ENCODE measurements around the gene DMPK. TPM values are rescaled to one million over a fixed set of nuclear protein-coding genes. Genes with fewer than 3 reads are reported as not detected.
A peak's percentile ranks its signal among the peaks of the same experiment; 100 is the strongest.
"Not testable (repeated sequence)": the region's sequence is repeated elsewhere in the genome, so short reads cannot be mapped to it uniquely, and the experiment has no call there.

The DMPK gene
- total RNA-seq, 1 donor from 2014 or later, result 441 TPM

DNA sequence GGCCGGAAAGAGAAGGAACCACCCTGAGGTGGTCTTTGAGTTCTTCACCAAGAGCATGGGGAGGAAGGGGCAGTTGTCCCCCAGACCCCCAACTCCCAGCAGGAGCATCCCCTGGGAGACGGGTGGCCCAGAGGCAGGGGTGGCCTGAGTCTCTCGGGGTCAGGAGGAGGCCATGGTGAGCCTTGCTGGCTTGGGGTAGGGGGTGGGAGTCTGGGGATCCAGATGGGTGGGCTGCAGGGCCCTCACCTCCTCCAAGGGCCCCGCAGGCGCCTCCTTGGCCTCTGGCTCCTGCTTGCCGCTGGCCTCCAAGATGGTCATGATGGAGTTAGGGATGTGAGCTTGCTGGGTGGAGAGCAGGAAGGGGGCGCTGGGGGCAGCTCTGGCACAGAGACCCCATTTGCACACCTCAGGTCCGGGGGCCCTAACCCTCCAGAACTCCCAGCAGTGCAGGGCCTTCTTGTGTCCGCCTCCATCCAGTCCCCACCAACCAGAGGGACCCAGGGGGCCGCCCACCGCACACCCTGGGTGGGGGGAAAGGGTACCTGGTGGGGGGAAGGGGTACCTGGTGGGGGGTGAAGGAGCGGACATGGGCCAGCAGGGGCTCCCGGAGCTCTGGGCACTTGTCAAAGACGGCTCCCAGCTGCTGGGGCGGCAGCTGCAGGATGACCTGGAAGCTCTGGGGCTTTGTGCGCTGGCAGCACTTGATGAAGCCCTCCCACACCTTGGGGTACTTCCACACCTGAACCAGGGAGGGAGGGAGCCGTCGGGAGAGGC, 34.1 kb upstream of the DMPK start:
- no peak for DNase-seq (ENCODE audit: low spot score)
- intact Hi-C loops (cut with DNase I), result loop anchor here (1.0 to 2.0 kb wide), 2 partner anchors 46 to 66 kb away; no protein-coding TSS in a partner anchor

DNA sequence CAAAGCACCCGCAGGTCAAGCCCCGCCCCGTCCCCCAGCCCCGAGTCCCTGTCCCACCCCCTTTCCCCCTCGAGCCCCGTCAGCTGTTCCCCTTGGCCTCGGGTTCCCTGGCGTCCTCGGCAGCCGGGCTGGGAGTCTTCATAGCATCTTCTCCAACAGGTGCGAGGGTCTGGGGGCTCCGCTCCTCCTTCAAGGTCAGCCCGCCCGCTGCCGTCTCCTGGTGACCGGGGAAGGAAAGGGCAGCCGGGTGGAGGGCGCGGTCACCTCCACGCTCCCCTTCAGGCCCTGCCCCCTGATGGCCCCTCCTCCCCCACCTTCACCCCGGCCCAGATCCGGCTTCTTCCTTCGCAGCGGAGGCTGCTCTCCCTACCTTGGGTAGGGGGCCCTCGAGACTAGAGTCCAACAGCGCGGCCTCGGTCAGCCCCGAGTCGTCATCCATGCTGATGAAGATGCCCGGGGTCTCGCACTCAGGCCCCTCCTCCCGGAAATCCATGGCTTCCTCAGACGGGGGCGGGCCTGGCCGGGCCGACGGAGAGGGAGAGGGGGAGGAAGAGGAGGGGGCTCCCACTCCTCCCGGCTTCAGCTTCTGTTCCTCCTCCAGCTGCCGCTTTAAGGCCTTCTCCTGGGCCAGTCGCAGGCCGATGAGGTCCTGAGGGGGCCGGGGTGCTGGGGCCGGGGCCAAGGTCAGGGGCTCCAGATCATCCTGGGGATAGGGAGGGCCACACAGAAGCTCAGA, 33.4 kb upstream of the DMPK start:
- intact Hi-C loops (cut with DNase I), result loop anchor here (2.0 kb wide), 1 partner anchor 67 kb away; no protein-coding TSS in a partner anchor
- no peak for DNase-seq (ENCODE audit: low spot score)

GRCh38 chr19:45814851-45815480, 32.7 kb upstream of the DMPK start, which contains the start of gene RSPH6A:
Gene RSPH6A, minus strand, starts transcription at chr19:45815308. Its CDS starts 132 bp downstream, at chr19:45815176.
- intact Hi-C loops (cut with DNase I), result no loop called here
- DNase-seq (ENCODE audit: low spot score), result no peak

DNA sequence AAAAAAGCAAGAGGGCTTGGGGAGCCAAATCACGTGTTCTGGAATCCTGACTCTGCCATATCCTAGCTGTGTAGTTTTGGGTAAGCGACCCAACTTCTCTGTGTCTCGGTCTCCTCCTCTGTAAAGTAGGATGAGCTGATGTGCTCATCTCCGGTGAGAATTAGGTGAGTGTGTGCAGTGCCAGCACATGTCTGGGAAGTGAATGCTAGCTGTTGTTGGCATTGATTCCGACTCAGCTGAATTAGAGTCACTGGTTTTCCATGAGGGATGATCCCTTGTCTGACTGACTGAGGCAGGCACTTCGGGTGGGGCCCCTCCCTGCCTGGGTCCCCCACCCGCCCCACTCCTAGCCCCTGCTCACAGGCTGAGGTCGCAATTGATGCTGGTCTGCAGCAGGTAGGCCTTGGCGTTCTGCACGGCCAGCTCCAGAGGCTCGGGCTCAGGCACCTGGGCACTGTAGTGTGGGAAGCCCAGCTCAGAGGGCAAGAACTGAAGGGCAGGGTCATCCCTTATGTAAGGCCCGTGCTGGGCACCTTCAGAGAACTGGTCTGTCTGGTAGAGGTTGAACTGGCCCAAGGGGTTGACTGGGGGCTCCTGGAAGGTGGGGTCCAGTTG, 32.0 kb upstream of the DMPK start:
- DNase-seq (ENCODE audit: low spot score), result no peak
- intact Hi-C loops (cut with DNase I), result no loop called here

GRCh38 chr19:45812297-45812696, 30.0 kb upstream of the DMPK start:
- intact Hi-C loops (cut with DNase I), result no loop called here
- DNase-seq (ENCODE audit: low spot score), result no peak

- no peak for DNase-seq (ENCODE audit: low spot score)
- intact Hi-C loops (cut with DNase I), result no loop called here
Measured at GRCh38 chr19:45809643-45810159, 27.4 kb upstream of the DMPK start.

DNA sequence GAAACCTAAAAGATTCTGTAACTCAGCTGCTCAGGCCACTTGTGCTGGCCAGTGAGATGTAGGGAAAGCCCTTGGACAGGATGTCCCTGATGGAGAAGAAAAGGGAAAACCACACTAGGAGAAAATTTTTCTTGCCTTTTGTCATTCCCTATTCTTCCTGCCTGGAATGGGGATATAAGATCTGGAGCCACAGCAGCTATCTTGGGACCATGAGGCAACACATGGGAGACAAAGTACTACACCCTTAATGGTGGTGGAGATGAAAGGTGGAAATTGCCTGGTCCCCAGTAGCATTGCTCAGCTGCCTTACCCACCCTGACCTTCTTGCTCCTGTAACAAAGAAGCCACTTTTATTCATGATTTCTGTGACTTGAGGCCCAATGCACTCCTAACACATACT, 23.4 kb upstream of the DMPK start:
- intact Hi-C loops (cut with DNase I), result no loop called here
- no peak for DNase-seq (ENCODE audit: low spot score)

DNA sequence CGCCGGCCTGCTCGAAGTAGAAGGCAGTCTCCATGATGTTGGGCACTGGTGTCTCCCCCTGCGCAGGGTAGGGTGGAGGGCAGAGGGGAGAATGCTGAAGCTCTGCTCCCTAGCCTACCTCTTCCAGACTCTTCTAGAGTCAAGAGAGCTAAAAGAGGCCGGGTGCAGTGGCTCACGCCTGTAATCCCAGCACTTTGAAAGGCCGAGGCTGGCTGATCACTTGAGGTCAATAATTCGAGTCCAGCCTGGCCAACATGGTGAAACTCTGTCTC, 22.6 kb upstream of the DMPK start:
- intact Hi-C loops (cut with DNase I), result no loop called here

GRCh38 chr19:45804140-45804958, 22.1 kb upstream of the DMPK start:
- intact Hi-C loops (cut with DNase I), result no loop called here
- DNase-seq (ENCODE audit: low spot score), result no peak

More for the DNA sequence above, 22.6 kb upstream of the DMPK start:
- no peak for DNase-seq (ENCODE audit: low spot score)

GRCh38 chr19:45801603-45802175, 19.4 kb upstream of the DMPK start:
- no peak for DNase-seq (ENCODE audit: low spot score)
- intact Hi-C loops (cut with DNase I), result no loop called here

- intact Hi-C loops (cut with DNase I), result no loop called here
- DNase-seq (ENCODE audit: low spot score), result no peak
Measured at GRCh38 chr19:45800070-45800553, 17.8 kb upstream of the DMPK start.

DNA sequence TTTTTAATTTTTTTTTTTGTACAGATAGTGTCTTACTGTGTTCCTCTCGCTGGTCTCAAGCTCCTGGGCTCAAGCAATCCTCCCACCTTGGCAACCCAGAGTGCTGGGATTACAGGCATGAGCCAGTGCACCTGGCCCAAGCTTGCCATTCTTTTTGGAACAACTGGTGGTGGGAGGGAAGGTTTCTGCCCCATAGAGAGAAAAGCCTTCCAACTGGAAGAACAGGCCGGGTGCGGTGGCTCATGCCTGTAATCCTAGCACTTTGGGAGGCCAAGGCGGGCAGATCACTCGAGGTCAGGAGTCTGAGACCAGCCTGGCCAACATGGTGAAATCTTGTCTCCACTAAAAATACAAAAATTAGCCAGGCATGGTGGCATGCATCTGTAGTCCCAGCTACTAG, 17.3 kb upstream of the DMPK start:
- intact Hi-C loops (cut with DNase I), result loop anchor here (1.0 to 5.0 kb wide), 2 partner anchors 29 to 37 kb away; no protein-coding TSS in a partner anchor
- DNase-seq (ENCODE audit: low spot score), result not testable (repeated sequence)

GRCh38 chr19:45798995-45799517, 16.8 kb upstream of the DMPK start:
- intact Hi-C loops (cut with DNase I), result loop anchor here (1.0 to 5.0 kb wide), 2 partner anchors 29 to 37 kb away; no protein-coding TSS in a partner anchor

GRCh38 chr19:45794627-45795026, 12.3 kb upstream of the DMPK start:
- intact Hi-C loops (cut with DNase I), result loop anchor here (5.0 kb wide), 1 partner anchor 32 kb away; no protein-coding TSS in a partner anchor
- DNase-seq (ENCODE audit: low spot score), result no peak

More at GRCh38 chr19:45798995-45799517, 16.8 kb upstream of the DMPK start:
- DNase-seq (ENCODE audit: low spot score), result no peak

GRCh38 chr19:45793876-45794275, 11.6 kb upstream of the DMPK start:
- intact Hi-C loops (cut with DNase I), result no loop called here

DNA sequence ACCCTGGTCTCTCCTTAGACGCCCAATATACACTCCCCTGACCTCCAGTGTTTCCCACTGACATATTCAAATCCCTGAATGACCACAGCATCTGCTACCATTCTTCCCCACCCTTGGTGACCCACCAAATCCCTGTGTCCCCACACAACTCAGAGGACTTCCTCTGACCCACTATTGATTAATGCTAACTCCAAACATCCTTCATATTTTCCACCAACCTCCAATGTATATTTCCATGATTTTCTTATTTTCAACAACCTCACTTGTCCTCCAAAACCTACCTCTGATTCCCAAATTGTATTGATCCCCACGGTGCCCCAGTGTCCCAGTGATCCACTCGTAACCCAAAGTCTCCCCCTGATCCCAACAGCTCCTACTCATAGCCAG, 10.9 kb upstream of the DMPK start:
- DNase-seq (ENCODE audit: low spot score), result no peak
- intact Hi-C loops (cut with DNase I), result no loop called here

More at GRCh38 chr19:45793876-45794275, 11.6 kb upstream of the DMPK start:
- DNase-seq (ENCODE audit: low spot score), result no peak

DNA sequence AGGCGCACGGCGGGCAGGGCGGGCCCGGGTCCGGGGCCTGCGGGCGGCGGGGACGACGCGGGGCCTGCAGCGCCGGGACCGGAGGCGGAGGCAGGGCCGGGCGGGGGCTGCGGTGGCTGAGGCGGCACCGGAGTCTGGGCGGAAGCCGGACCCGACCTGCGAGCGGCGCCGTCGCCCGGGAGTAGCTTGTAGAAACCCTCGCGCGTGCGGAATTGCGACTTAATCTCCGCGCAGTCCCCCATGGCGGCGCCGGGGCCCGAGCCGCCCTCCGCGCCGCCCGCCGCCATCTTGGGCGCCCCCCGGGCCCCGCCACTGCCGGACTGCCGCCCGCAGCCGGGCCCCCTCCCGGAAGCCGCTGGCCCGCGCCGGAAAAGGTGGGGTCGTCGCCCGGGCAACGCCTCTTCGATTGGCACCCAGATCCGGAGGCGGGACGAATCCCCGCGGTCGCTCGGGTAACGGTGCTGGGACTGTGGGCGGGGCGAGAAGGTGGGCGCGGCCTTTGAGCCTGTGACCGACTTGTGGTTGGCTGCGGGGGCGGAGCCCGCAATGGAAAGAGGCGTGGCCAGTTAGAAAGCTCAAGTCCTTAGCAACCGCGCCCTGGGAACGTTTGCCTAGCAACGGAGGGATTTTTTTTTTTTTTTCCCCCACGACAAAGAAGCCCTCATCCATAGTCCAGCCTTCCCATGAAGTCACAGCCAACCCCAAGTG, 10.3 kb upstream of the DMPK start, which contains the start of gene DMWD:
DMWD (minus strand) TSS at position 376 of the 708 bp plus-strand sequence; CDS start at position 287, 89 bp downstream.
- intact Hi-C loops (cut with DNase I), result no loop called here
- peak; percentile 99 for DNase-seq (ENCODE audit: low spot score)
